T47D (cell line): Measurements from ENCODE around the gene LRCH3.

Source experiments
- DNase-seq, 2 experiments: peaks; one replicate each; pipeline versions ENCODE4 v3.0.0 to v3.0.0-alpha.2; 2011 to 2012; ENCODE audit warnings: low read depth in 1 of 2, low spot score in 1 of 2
- JUND ChIP-seq: IDR thresholded peaks from 2 replicates; pipeline ENCODE4 v1.6.1; 2012; ENCODE audit warnings: low read depth
- in situ Hi-C: cut with HindIII; loops from 2 replicates; pipeline ENCODE4 v1.10.0; 2016; ENCODE audit warnings: low sequenced_read_pairs, low pct_unique_long_range_greater_than_20kb

Gene LRCH3

DNA sequence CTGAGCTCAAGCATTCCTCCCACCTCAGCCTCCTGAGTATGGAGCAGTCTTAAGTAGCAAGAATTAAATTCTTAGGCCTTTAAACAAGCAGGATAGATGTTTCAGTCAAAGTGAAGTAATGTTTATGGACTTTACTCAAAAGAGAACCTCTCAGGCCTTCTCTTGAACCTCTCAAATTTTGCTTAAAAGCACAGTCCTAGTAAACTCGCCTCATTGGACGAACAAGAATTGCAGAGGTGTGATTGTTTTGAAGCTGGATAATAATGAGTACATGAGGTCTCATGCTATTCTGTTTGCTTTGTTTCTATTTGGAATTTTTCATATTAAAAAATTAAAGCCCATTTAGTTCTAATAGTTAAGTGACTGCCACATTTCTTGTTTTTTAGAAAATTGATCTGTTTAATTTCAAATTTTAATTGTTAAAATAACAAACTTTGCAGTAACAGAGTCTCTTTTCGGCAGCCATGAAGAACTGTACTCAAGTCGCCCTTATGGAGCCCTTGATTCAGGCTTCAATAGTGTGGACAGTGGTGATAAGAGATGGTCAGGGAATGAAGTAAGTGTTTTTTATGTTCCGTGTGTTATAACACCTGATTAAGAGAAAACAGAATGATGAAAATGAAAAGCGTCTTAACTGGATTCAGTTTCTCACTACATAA lies 39.4 kb downstream of the LRCH3 start:
- DNase-seq, result no peak
- in situ Hi-C loops, result no loop called here
- no peak for TF ChIP-seq JUND

DNA sequence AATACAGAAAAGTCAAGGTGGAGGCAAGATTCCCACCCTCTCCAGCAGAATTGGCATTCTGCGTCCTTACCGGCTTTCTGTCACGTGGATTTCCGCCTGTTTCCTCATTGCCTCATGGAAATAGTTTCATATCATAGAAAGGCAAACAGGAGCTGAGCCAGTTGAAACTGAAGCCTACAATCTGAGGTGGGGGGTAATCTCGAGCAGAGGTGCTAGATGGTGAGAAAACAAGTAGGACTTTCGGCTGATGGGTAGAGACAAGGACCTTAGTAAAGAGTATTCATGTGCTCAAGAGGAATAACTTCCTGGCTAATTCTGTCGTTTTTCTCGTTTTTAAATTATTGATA lies 39.9 kb downstream of the LRCH3 start:
- in situ Hi-C loops, result no loop called here
- no peak for TF ChIP-seq JUND
- no peak for DNase-seq

DNA sequence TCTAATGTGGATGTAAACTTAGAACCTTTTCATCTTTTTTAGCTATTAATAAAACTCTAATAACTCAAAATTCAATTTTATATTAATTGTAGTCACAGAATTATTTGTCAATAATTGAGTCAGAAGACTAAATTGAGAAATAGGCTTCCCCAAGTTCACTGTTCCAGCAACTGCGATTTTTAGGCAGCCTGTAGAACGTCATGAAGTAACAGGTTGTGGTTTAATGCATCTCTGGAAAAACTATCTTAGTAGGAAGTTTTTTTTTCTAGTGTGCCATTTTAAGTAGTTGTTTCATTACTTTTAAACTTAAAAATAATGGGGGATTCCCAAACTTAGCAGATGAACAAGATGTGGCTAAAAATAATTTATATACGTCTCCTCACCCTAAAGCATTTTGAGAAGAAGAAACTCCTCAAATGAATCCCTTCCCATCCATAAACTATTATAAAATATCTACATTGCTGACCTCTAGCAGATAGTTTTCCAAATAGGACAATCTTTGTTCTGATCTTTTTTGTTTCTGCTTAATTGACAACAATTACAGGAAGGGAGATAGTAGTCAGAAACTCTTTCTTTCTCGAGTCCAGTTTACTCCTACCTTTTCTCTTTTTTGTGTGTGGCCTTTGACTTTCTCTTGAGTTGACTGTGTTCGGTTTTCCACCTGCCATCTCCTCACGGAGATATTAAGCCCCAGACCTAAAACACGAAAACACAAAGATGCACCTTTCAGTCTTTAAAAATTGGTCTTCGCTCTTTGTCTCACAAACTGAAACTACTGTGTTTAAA lies 43.1 kb downstream of the LRCH3 start:
- no peak for DNase-seq
- in situ Hi-C loops, result no loop called here
- no peak for TF ChIP-seq JUND

DNA sequence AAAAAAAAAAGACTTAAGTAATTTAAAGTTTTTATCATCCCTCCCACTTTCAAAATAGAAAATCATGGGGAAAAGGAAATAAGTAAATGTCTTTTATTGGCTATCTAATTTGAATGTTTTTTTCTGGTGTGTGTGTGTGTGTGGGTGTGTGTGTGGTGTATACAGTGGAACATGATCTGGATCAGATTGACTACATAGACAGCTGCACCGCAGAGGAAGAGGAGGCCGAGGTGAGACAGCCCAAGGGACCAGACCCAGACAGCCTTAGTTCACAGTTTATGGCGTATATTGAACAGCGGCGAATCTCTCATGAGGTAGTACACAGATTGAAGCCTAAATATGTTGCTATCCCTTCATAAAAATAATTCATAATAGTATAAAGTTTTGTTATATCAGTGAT lies 44.5 kb downstream of the LRCH3 start:
- in situ Hi-C loops, result no loop called here
- DNase-seq, result no peak
- no peak for TF ChIP-seq JUND

DNA sequence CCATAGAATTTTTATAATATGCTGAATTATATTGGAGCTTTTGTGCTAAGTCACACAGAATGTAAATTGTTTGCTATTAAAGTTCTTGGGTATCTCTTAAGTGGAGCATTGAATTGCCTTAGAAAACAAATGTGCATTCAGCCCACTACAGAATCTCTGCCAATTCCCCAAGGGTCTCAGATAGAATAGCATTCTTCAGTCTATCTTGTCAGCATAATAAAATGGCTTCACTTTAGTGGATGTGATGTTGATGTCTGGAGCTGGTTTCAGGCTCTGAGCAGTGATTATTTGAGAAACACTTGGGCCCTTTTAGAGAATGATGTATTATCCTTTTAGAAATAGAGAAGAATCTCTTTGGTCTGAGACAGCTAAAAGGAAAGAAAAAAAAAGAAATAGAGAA lies 45.2 kb downstream of the LRCH3 start:
- in situ Hi-C loops, result no loop called here
- DNase-seq, result no peak
- TF ChIP-seq JUND, result no peak

DNA sequence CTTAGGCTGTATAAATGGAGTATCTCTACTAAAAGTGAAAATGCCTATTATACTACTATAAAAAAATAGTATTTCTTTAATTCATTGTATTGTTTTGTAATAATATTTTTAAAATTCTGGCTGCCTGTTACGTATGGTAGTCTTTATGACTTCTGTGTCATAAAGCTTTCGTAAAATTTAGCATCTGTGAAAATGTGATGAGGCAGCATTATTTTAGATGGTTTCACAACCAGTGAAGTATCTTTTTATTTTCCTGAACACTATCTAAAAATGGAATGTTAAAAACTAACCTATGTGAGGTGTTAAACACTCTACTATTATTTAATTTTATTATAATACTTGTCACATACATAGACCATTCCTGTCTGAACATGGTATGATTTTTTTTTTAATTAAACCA lies 46.2 kb downstream of the LRCH3 start:
- in situ Hi-C loops, result no loop called here
- TF ChIP-seq JUND, result no peak
- no peak for DNase-seq

DNA sequence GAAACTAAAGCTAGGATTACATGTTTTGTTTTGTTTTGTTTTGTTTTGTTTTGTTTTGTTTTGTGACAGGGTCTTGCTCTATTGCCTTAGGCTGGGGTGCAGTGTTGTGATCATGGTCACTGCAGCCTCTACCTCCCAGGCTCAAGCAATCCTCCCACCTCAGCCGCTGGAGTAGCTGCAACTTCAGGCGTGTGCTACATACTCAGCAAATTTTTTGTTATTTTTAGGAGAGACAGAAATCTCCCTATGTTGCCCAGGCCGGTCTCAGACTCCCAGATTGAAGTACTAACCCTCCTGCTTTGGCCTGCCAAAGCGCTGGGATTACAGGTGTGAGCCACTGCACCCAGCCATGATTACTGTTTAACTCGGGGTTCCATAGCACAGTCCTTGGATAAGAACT lies 50.7 kb downstream of the LRCH3 start:
- TF ChIP-seq JUND, result no peak
- in situ Hi-C loops, result no loop called here
- DNase-seq, result no peak

DNA sequence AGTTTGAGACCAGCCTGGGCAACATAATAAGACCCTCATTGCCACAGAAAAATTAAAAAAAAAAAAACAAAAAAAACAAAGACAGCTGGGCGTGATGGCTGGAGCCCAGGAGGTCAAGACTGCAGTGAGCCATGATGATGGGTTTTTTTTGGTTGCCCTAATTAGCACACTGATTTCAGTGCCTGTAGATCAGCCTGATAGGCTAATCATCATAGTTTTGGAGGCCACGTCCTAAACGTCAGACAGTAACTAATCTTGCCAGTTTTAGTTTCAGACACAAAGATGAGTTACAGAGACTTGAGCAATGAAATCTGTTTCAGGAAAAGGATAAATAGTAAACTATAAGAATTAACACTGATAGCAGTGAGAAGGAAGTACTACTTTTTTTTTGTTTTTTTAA lies 55.4 kb downstream of the LRCH3 start:
- no peak for DNase-seq
- in situ Hi-C loops, result no loop called here
- no peak for TF ChIP-seq JUND

DNA sequence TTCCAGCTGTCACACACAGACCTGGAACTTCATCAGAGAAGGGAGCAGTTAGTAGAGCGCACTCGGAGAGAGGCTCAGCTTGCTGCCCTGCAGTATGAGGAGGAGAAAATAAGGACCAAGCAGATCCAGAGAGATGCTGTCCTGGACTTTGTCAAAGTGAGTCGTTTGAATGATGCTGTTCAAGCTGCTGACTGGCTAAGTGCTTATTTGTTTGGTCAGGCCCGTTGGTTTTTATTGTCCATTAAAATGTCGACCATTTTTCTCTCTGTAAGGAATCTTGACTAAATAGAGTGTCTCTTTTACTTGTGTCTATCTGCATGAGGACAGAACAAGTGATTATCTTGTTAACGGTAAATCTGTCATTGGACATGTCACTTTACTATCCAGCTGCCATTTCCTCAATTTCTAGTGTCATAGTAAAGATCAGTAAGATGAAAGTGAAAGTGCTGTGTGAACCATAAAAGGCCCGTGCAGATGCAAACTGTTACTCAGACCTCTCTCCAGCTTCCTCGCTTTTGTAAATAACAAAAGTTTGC lies 56.9 kb downstream of the LRCH3 start:
- no peak for DNase-seq
- no peak for TF ChIP-seq JUND
- in situ Hi-C loops, result no loop called here

DNA sequence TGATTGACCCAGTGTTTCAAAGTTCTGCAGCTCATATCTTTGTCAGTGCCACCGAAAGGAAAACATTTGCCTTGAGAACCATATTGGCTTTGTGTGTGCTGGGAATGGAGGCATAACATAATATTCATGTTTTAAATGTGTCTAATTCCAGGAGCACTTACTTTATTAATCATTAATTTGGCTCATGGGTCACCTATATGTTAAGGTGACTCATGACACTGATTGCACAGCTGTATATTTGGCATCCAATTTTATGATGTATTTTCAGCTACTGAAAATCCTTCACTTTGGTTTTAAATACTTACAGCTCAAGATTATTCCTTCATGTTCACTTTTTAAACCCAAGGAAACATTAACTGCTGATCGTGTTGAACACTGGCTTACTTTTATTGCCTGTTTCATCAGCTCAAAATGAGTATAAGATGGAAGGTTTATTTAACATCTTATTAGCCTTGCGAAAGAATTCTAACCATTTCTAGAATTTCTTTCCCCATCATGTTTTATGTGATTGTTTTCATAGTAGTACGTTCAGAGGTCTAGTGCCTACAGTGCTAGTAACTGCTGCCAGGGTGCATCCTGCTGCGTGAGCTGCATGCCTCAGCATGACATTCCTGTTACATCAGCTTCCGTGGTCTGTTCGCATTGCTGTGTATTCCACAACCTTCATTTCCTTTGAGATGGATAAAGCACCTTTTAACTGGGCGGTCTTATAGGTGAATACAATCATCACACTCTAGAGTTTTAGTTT lies 63.7 kb downstream of the LRCH3 start:
- DNase-seq, result peak in 1 of 2 experiments; percentile 28
- in situ Hi-C loops, result no loop called here
- no peak for TF ChIP-seq JUND

DNA sequence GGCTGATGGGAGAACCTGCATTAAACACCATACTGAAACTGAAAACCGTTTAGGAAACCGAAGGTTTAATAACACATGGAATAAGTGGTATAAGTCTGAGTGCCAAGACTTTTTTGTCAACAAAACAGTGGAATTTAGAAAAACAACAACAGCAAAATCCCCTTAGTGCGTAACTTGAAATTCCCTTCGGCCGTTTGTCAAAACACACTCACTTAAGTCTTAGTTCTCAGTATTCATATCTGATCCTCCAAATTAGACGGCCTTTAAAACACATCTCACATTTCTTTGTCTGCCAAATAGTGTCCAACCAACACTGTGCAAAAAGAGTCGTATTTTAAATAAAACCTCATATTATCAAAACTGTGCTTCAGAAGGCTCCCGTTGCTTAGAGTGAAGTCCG lies 64.5 kb downstream of the LRCH3 start:
- no peak for TF ChIP-seq JUND
- no peak for DNase-seq
- in situ Hi-C loops, result no loop called here

DNA sequence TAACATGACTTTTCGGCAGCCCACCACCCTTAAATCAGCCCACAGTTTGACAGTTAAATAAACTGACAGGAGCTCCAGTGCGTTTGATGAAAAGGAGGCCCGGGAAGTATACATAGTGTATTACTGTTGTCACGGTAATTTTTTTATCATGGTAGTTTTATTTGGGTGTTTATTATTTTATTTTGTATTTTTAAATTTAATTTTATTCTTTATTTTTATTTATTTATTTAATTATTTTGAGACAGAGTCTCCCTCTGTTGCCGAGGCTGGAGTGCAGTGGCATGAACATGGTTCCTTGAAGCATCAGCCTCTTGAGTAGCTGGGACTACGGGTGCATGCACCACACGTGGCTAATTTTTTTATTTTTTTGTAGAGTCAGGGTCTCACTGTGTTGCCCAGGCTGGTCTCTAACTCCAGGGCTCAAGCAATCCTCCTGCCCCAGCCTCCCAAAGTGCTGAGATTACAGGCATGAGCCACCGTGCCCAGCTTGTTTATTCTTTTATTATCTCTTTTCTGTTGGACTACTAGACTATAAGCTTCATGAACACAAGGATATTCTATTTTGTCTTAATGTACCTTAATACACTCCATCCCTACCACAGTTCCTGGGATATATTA lies 65.3 kb downstream of the LRCH3 start:
- no peak for DNase-seq
- no peak for TF ChIP-seq JUND
- in situ Hi-C loops, result no loop called here
